Measurements from ENCODE around the gene PSPC1. TPM values are rescaled to one million over a fixed set of nuclear protein-coding genes. Genes with fewer than 3 reads are reported as not detected.

Gene PSPC1
- total RNA-seq, 1 donor from 2014 or later, result 93.1 TPM

- no peak for DNase-seq
Observed at GRCh38 chr13:19670147-19670546, 112.6 kb downstream of the PSPC1 start.

GRCh38 chr13:19668778-19669177, 114.0 kb downstream of the PSPC1 start:
- DNase-seq, result no peak

GRCh38 chr13:19665427-19665859, 117.3 kb downstream of the PSPC1 start:
- DNase-seq, result no peak

GRCh38 chr13:19664481-19665230, 118.1 kb downstream of the PSPC1 start:
- DNase-seq, result no peak

- DNase-seq, result no peak
Observed at GRCh38 chr13:19663416-19663979, 119.2 kb downstream of the PSPC1 start.

GRCh38 chr13:19661561-19661960, 121.2 kb downstream of the PSPC1 start:
- DNase-seq, result no peak

- DNase-seq, result no peak
Observed at GRCh38 chr13:19661126-19661525, 121.6 kb downstream of the PSPC1 start.

GRCh38 chr13:19658831-19659230, 123.9 kb downstream of the PSPC1 start:
- no peak for DNase-seq

- no peak for DNase-seq
Observed at GRCh38 chr13:19657872-19658591, 124.7 kb downstream of the PSPC1 start.

Other genes with a start within 250 kb of the PSPC1 start
- gene TPTE2, start 221.4 kb downstream of the PSPC1 start, total RNA-seq, result not detected in 2 replicates
- gene MPHOSPH8, start 149.3 kb downstream of the PSPC1 start, total RNA-seq, result 15.0 and 18.8 TPM in 2 replicates
- 12.6 and 14.8 TPM in 2 replicates for gene ZMYM5, start 80.7 kb upstream of the PSPC1 start, total RNA-seq
- gene ZMYM2, start 175.8 kb upstream of the PSPC1 start, total RNA-seq, result 68.8 and 81.3 TPM in 2 replicates